Measurements from ENCODE around the gene CEBPZ. TPM values are rescaled to one million over a fixed set of nuclear protein-coding genes. Genes with fewer than 3 reads are reported as not detected.

Gene CEBPZ
- total RNA-seq, 1 experiment from 2014 or later: 47.8 TPM

GRCh38 chr2:37232131-37232933 is 936 bp upstream of the CEBPZ start:
- intact Hi-C loops (cut with micrococcal nuclease): no loop called here
- POLR2A ChIA-PET: interaction anchor here (1.0 kb wide), 1 partner anchor 21 kb away, joined by 4 read pairs; no protein-coding TSS in a partner anchor
- Histone ChIP-seq H3K9me2 (ENCODE audit: insufficient read depth) (no peaks in the 10 kb centered on the region), H3K79me2 (ENCODE audit: insufficient read depth, low read length) (peaks cover 82% of the 10 kb centered on the region), H3K27me3 (ENCODE audit: insufficient read depth, low read length) (no peaks in the 10 kb centered on the region), H2AFZ (ENCODE audit: low read depth, low read length, poor library complexity, severe bottlenecking) (peak overlapping the region; percentile 27), H3K4me2 (ENCODE audit: low read length) (peak overlapping the region; percentile 92), H3K27ac (ENCODE audit: low read depth, low read length) (peak overlapping the region; percentile 57), H3K9me3 (ENCODE audit: control insufficient read depth in 1 of 2, insufficient read depth in 1 of 2, low read depth in 1 of 2, low read length in 2 of 2) (no peaks in the 10 kb centered on the region), H4K20me1 (ENCODE audit: insufficient read depth) (peaks cover 10% of the 10 kb centered on the region; the same call in 1 of the 2 replicates), H3K4me1 (ENCODE audit: control insufficient read depth in 1 of 2, insufficient read depth in 2 of 2, low read length in 2 of 2) (peaks cover 14 to 23% of the 10 kb centered on the region in 2 experiments), H3K4me3 (replicated peaks in 1 of 2; ENCODE audit: low read depth in 1 of 2, low read length in 2 of 2) (peak overlapping the region; percentile 93 to 95), H3K36me3 (ENCODE audit: control insufficient read depth in 1 of 2, insufficient read depth in 2 of 2, low read length in 2 of 2) (peaks cover 12 to 15% of the 10 kb centered on the region in 2 experiments; a peak in 3 of 4 replicates), H3K9ac (ENCODE audit: low read length) (peak overlapping the region; percentile 95)
- ATAC-seq (peak; percentile 24), DNase-seq (ENCODE audit: low read depth, low spot score) (no peak)
- TSS peak; percentile 74 for BruUV-seq (replicated peaks)
- TF ChIP-seq MAX (IDR thresholded peaks at IDR 0.05) (no peak), FOSL1 (IDR thresholded peaks at IDR 0.05; ENCODE audit: low read depth) (no peak), EZH2phosphoT487 (IDR thresholded peaks at IDR 0.05; ENCODE audit: borderline replicate concordance) (no peak), EZH2 (IDR thresholded peaks at IDR 0.05) (no peak)
- RAD21 ChIA-PET (ENCODE audit: low non-redundant PET in 1 of 2, low total read pairs in 2 of 2, uncharacterized antibody in 2 of 2, unreplicated experiment in 2 of 2): interaction anchor here in 1 of 2 experiments (0.6 kb wide), 1 partner anchor 229 kb away, joined by 3 read pairs; no protein-coding TSS in a partner anchor
- CTCF ChIA-PET: interaction anchor here (1.2 kb wide), 1 partner anchor 164 kb away, joined by 3 read pairs; no protein-coding TSS in a partner anchor

GRCh38 chr2:37230581-37230980 is 815 bp downstream of the CEBPZ start:
- Histone ChIP-seq H3K4me3 (replicated peaks in 1 of 2; ENCODE audit: low read depth in 1 of 2, low read length in 2 of 2) (peak overlapping the region; percentile 93 to 95), H2AFZ (ENCODE audit: low read depth, low read length, poor library complexity, severe bottlenecking) (no peak overlapping the region), H3K9ac (ENCODE audit: low read length) (peak overlapping the region; percentile 95), H3K27ac (ENCODE audit: low read depth, low read length) (peak overlapping the region; percentile 57), H3K4me1 (ENCODE audit: control insufficient read depth in 1 of 2, insufficient read depth in 2 of 2, low read length in 2 of 2) (peaks cover 14 to 23% of the 10 kb centered on the region in 2 experiments), H3K79me2 (ENCODE audit: insufficient read depth, low read length) (peaks cover 95% of the 10 kb centered on the region), H3K9me2 (ENCODE audit: insufficient read depth) (no peaks in the 10 kb centered on the region), H4K20me1 (ENCODE audit: insufficient read depth) (peaks cover 10% of the 10 kb centered on the region; the same call in 1 of the 2 replicates), H3K9me3 (ENCODE audit: control insufficient read depth in 1 of 2, insufficient read depth in 1 of 2, low read depth in 1 of 2, low read length in 2 of 2) (no peaks in the 10 kb centered on the region), H3K4me2 (ENCODE audit: low read length) (peak overlapping the region; percentile 92), H3K27me3 (ENCODE audit: insufficient read depth, low read length) (no peaks in the 10 kb centered on the region), H3K36me3 (ENCODE audit: control insufficient read depth in 1 of 2, insufficient read depth in 2 of 2, low read length in 2 of 2) (peaks cover 19 to 25% of the 10 kb centered on the region in 2 experiments; a peak in 3 of 4 replicates)
- BruUV-seq (replicated peaks): no TSS peak
- POLR2A ChIA-PET: no interaction called here
- CTCF ChIA-PET: no interaction called here
- DNase-seq (ENCODE audit: low read depth, low spot score): no peak
- RAD21 ChIA-PET (ENCODE audit: low non-redundant PET in 1 of 2, low total read pairs in 2 of 2, uncharacterized antibody in 2 of 2, unreplicated experiment in 2 of 2): no interaction called here
- intact Hi-C loops (cut with micrococcal nuclease): no loop called here
- no peak for ATAC-seq
- no peak for TF ChIP-seq EGR1 (IDR thresholded peaks at IDR 0.05; ENCODE audit: low read depth)
- no peak for TF ChIP-seq YY1 (IDR thresholded peaks at IDR 0.05; ENCODE audit: extremely low read depth, insufficient replicate concordance, low read depth, low read length)
- TF ChIP-seq POLR2A (IDR thresholded peaks at IDR 0.05; ENCODE audit: borderline replicate concordance, extremely low read depth, insufficient read depth, insufficient read length): no peak
- TF ChIP-seq POLR2AphosphoS5 (IDR thresholded peaks at IDR 0.05; ENCODE audit: low read depth, low read length): no peak
- no peak for TF ChIP-seq EZH2phosphoT487 (IDR thresholded peaks at IDR 0.05; ENCODE audit: borderline replicate concordance)
- no peak for TF ChIP-seq TCF7L2 (IDR thresholded peaks at IDR 0.05; ENCODE audit: borderline replicate concordance, extremely low read depth, insufficient read depth, insufficient read length)
- no peak for TF ChIP-seq RAD21 (IDR thresholded peaks at IDR 0.05; ENCODE audit: low read depth)
- TF ChIP-seq ZNF274 (IDR thresholded peaks at IDR 0.05; ENCODE audit: low read depth, low read length): no peak
- TF ChIP-seq CEBPB (IDR thresholded peaks at IDR 0.05; ENCODE audit: low read depth): no peak
- TF ChIP-seq SRF (IDR thresholded peaks at IDR 0.05; ENCODE audit: low read depth): no peak
- no peak for TF ChIP-seq REST (IDR thresholded peaks at IDR 0.05; ENCODE audit: low read depth)
- no peak for TF ChIP-seq SP1 (IDR thresholded peaks at IDR 0.05; ENCODE audit: low read depth)
- TF ChIP-seq EZH2 (IDR thresholded peaks at IDR 0.05): no peak
